GM18873 (cell line): ENCODE results near the gene NAGK.
"Not testable (repeated sequence)": the region's sequence is repeated elsewhere in the genome, so short reads cannot be mapped to it uniquely, and the experiment has no call there.

Experiments used
- ATAC-seq: cut with Tn5 transposase; IDR thresholded peaks from one replicate; pipeline ENCODE4 v1.9.1; 2021; ENCODE audit warnings: mild to moderate bottlenecking, moderate library complexity, moderate number of reproducible peaks; ENCODE audit not compliant: unreplicated experiment, low FRiP score

NAGK gene

GRCh38 chr2:71067567-71068217 is 756 bp upstream of the NAGK start:
- ATAC-seq: peak; percentile 13

- ATAC-seq: no peak
These were observed 928 bp downstream of the NAGK start for GRCh38 chr2:71069376-71069775.

- ATAC-seq: no peak
These were observed 2.0 kb downstream of the NAGK start for GRCh38 chr2:71070294-71071093.

GRCh38 chr2:71071681-71072398 is 3.4 kb downstream of the NAGK start:
- no peak for ATAC-seq

GRCh38 chr2:71072492-71072891 is 4.0 kb downstream of the NAGK start:
- no peak for ATAC-seq

GRCh38 chr2:71073475-71073874 is 5.0 kb downstream of the NAGK start:
- no peak for ATAC-seq

- no peak for ATAC-seq
These were observed 6.5 kb downstream of the NAGK start for GRCh38 chr2:71074893-71075395.

GRCh38 chr2:71078624-71079023 is 10.2 kb downstream of the NAGK start:
- ATAC-seq: no peak

GRCh38 chr2:71082402-71083252 is 14.2 kb downstream of the NAGK start:
- no peak for ATAC-seq

- not testable (repeated sequence) for ATAC-seq
These were observed 14.8 kb downstream of the NAGK start for GRCh38 chr2:71083297-71083696.

- ATAC-seq: not testable (repeated sequence)
These were observed 15.4 kb downstream of the NAGK start for GRCh38 chr2:71083752-71084312.

- not testable (repeated sequence) for ATAC-seq
These were observed 17.0 kb downstream of the NAGK start for GRCh38 chr2:71085325-71086003.

GRCh38 chr2:71089475-71089874 is 21.0 kb downstream of the NAGK start:
- not testable (repeated sequence) for ATAC-seq

- not testable (repeated sequence) for ATAC-seq
These were observed 23.4 kb downstream of the NAGK start for GRCh38 chr2:71091808-71092207.

GRCh38 chr2:71092491-71093260 is 24.2 kb downstream of the NAGK start:
- not testable (repeated sequence) for ATAC-seq

- no peak for ATAC-seq
These were observed 31.9 kb downstream of the NAGK start for GRCh38 chr2:71100195-71100964.

GRCh38 chr2:71101656-71102055 is 33.2 kb downstream of the NAGK start:
- no peak for ATAC-seq
